Measurements from ENCODE around the gene FAM25C. TPM values are rescaled to one million over a fixed set of nuclear protein-coding genes. Genes with fewer than 3 reads are reported as not detected.
"Not testable (repeated sequence)": the region's sequence is repeated elsewhere in the genome, so short reads cannot be mapped to it uniquely, and the experiment has no call there.

FAM25C gene
- not detected for total RNA-seq
- 0 reads per million in 2 donors for total RNA-seq

DNA sequence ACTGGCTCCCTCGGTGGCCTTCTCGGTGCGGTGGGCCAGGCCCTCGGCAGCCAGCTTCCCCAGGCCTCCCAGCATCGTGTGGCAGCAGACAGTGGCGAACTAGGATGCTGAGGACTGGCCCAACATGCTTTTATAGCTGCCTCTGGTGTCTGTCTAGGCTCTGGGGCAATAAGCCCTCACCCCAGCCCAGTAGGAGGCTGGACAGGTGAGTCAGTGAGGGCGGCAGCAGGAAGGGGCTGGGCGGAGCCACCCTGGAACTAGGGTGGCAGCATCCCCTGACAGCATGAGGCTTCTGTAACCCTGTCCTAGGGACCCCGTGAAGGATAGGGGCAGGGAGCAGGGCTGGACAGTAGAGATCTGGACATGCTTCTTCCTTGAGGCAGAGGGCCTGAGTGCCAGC is at the start of gene FAM25C:
Gene FAM25C, minus strand, starts transcription at position 101 of the 400 bp plus-strand sequence. Its CDS starts 26 bp downstream, at position 75.
- H3K27ac Mint-ChIP-seq; H3K9me3 ChIP-seq (ENCODE audit: control insufficient read depth, low read length, poor library complexity, severe bottlenecking); DNase-seq; H3K27me3 Mint-ChIP-seq; H3K4me1 Mint-ChIP-seq; H3K4me3 Mint-ChIP-seq; ATAC-seq; H3K36me3 Mint-ChIP-seq (ENCODE audit: low read depth): not testable (repeated sequence)

DNA sequence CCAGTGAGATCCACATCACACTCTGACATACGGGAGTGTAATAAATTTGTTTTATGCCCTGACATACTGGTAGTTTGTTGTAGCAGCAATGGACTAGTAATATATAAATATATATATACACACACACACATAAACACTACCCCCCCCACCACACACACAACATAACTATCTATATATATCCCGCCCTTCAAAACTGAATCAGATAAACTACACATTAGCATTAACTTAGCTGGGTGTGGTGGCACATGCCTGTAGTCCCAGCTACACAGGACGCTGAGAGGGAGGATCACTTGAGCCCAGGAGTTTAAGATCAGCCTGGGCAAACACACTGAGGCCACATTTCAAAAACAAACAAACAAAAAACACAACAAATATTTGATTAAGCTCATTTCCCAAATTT is 45.0 kb upstream of the FAM25C start:
- H3K27ac Mint-ChIP-seq; H3K36me3 Mint-ChIP-seq (ENCODE audit: low read depth); H3K4me3 Mint-ChIP-seq; H3K27me3 Mint-ChIP-seq; ATAC-seq; DNase-seq; H3K4me1 Mint-ChIP-seq; H3K9me3 ChIP-seq (ENCODE audit: control insufficient read depth, low read length, poor library complexity, severe bottlenecking): not testable (repeated sequence)

DNA sequence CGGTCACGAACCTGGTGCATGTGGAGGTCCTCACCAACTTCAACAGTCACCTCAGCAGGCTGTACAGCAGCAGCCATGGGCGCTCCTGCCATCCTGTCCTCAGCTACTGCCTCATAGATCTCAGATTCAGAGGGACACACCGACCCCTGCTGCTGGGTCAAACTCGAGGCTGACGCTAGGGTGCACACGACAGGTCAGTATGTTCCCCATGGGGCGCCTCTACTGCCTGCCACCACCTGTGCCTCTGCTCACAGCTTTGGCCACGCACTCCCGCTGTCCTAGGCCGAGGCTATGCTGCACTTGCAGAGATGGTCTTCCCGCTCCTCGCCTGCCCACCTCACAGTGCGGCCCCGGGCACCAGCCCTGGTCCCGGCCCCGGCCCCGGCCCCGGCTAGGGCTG is 31.8 kb upstream of the FAM25C start:
- H3K4me3 Mint-ChIP-seq; H3K36me3 Mint-ChIP-seq (ENCODE audit: low read depth); ATAC-seq; H3K27me3 Mint-ChIP-seq; H3K4me1 Mint-ChIP-seq; DNase-seq; H3K27ac Mint-ChIP-seq; H3K9me3 ChIP-seq (ENCODE audit: control insufficient read depth, low read length, poor library complexity, severe bottlenecking): not testable (repeated sequence)

GRCh38 chr10:48002306-48002705 is 2.7 kb upstream of the FAM25C start:
- not testable (repeated sequence) for H3K27me3 Mint-ChIP-seq

GRCh38 chr10:47994045-47994444 is 5.5 kb downstream of the FAM25C start:
- H3K9me3 ChIP-seq (ENCODE audit: control insufficient read depth, low read length, poor library complexity, severe bottlenecking); H3K27ac Mint-ChIP-seq; H3K4me1 Mint-ChIP-seq; H3K36me3 Mint-ChIP-seq (ENCODE audit: low read depth); H3K27me3 Mint-ChIP-seq; H3K4me3 Mint-ChIP-seq; ATAC-seq; DNase-seq: not testable (repeated sequence)

More at GRCh38 chr10:48002306-48002705, 2.7 kb upstream of the FAM25C start:
- not testable (repeated sequence) for H3K36me3 Mint-ChIP-seq (ENCODE audit: low read depth); ATAC-seq; H3K9me3 ChIP-seq (ENCODE audit: control insufficient read depth, low read length, poor library complexity, severe bottlenecking); H3K4me3 Mint-ChIP-seq; H3K27ac Mint-ChIP-seq; DNase-seq; H3K4me1 Mint-ChIP-seq

DNA sequence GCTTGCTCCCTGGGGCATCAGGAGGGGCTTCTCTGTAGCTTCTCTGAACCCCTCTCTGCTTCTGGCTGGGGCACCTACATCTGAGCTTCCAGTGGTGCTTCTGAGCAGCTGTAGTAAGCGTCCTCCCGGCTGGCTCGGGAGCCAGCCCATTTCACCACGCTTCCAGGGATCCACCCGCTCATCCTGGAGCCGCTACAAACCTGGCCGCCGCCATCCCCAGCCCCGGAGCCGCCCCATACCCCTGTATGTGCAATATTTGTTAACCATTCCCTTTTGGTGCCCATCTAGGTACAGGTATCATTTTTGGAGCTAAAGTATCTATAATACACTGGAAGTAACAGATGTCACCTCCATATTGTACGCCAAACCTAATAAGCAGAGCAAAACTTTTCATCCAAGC is 7.0 kb downstream of the FAM25C start:
- ATAC-seq; H3K36me3 Mint-ChIP-seq (ENCODE audit: low read depth); DNase-seq; H3K4me3 Mint-ChIP-seq; H3K4me1 Mint-ChIP-seq; H3K9me3 ChIP-seq (ENCODE audit: control insufficient read depth, low read length, poor library complexity, severe bottlenecking); H3K27ac Mint-ChIP-seq; H3K27me3 Mint-ChIP-seq: not testable (repeated sequence)

GRCh38 chr10:47991706-47992105 is 7.9 kb downstream of the FAM25C start:
- H3K27ac Mint-ChIP-seq; H3K27me3 Mint-ChIP-seq; H3K4me3 Mint-ChIP-seq; DNase-seq; H3K36me3 Mint-ChIP-seq (ENCODE audit: low read depth); H3K4me1 Mint-ChIP-seq; H3K9me3 ChIP-seq (ENCODE audit: control insufficient read depth, low read length, poor library complexity, severe bottlenecking); ATAC-seq: not testable (repeated sequence)

DNA sequence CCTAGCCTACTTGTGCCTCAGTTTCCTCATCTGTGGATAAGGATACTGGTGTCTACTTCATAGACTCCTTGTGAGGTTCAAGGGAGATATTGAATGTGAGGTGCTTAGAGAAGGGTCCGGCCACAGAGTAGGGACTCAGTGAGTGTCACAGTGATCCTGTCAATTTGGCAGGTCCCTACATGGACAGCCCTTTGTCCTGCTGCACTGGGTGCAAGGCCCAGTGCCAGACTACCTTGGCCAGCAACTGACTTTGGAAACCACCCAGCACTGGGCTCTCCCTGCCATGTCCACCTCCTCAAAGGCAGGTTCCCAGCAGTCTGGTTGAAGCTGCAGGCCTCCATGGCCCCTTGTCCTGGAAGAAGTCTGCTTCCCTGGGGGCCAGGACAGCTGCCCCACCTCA is 9.5 kb downstream of the FAM25C start:
- not testable (repeated sequence) for H3K4me1 Mint-ChIP-seq; ATAC-seq; H3K36me3 Mint-ChIP-seq (ENCODE audit: low read depth)

GRCh38 chr10:47989542-47989950 is 10.0 kb downstream of the FAM25C start:
- not testable (repeated sequence) for H3K4me3 Mint-ChIP-seq; H3K27ac Mint-ChIP-seq; H3K4me1 Mint-ChIP-seq; H3K36me3 Mint-ChIP-seq (ENCODE audit: low read depth); ATAC-seq; H3K9me3 ChIP-seq (ENCODE audit: control insufficient read depth, low read length, poor library complexity, severe bottlenecking); H3K27me3 Mint-ChIP-seq; DNase-seq

More for the DNA sequence above, 9.5 kb downstream of the FAM25C start:
- H3K9me3 ChIP-seq (ENCODE audit: control insufficient read depth, low read length, poor library complexity, severe bottlenecking); H3K27ac Mint-ChIP-seq; DNase-seq; H3K4me3 Mint-ChIP-seq; H3K27me3 Mint-ChIP-seq: not testable (repeated sequence)

DNA sequence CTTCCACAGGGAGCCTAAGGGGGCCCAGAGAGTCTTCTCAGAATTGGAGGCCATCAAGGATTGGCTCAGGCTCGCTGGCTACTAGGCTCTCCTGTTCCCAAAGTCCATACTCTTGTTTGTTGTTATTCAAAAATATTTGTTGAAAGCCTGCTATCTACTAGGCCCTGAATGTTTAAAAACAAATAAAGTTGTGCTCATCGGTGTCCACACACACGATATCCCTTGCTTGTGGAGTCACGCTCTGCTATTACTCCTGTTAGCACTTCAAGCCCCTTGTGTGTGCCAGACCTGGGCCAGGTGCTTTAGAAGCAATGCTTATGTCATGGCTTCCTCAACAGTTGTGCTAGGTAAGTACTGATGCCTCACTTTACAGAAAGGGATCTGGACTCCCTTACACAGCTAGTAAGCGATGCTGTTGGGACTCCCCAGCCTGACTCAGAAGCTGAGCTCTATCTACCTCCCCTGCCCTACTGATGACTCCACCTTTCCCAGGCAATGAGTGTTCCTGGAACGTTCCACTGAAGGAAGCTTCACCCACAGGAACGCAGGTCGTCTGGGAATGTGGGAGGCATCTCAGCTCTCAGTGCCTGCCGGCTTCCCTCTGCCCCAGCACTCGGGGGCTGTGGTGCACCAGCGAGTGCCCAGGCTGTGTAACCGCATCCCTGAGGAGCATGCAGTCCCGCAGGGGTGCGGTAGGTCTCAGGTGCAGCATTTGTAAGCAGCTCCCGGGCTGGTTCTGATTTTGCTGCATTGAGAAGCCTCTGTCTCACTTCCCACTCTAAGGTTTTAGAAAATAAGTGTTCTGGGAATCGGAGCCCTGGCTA is 10.7 kb downstream of the FAM25C start:
- H3K4me3 Mint-ChIP-seq; H3K27ac Mint-ChIP-seq; DNase-seq; H3K4me1 Mint-ChIP-seq; H3K27me3 Mint-ChIP-seq; H3K36me3 Mint-ChIP-seq (ENCODE audit: low read depth); H3K9me3 ChIP-seq (ENCODE audit: control insufficient read depth, low read length, poor library complexity, severe bottlenecking); ATAC-seq: not testable (repeated sequence)

DNA sequence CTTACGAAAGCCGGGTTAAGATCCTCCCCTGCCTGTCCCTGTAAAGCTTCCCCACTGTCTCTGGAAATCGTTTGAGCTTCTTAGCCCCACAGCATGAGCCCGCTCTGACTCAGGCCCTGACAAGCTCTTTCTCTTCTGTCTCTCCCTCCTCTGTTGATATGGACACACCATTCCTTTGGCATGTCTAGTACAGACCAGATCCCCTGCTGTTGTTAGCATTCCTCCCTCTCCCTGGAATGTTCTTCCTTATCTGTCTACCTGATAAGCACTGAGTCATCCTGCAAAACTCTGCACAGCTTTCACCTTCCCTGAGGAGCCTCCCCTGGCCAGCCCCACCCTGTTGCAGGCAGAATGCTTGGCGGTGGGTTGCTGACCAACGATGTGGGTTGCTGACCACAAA is 11.6 kb downstream of the FAM25C start:
- ATAC-seq; H3K4me1 Mint-ChIP-seq; H3K9me3 ChIP-seq (ENCODE audit: control insufficient read depth, low read length, poor library complexity, severe bottlenecking); H3K27me3 Mint-ChIP-seq; H3K36me3 Mint-ChIP-seq (ENCODE audit: low read depth); H3K27ac Mint-ChIP-seq; H3K4me3 Mint-ChIP-seq; DNase-seq: not testable (repeated sequence)

DNA sequence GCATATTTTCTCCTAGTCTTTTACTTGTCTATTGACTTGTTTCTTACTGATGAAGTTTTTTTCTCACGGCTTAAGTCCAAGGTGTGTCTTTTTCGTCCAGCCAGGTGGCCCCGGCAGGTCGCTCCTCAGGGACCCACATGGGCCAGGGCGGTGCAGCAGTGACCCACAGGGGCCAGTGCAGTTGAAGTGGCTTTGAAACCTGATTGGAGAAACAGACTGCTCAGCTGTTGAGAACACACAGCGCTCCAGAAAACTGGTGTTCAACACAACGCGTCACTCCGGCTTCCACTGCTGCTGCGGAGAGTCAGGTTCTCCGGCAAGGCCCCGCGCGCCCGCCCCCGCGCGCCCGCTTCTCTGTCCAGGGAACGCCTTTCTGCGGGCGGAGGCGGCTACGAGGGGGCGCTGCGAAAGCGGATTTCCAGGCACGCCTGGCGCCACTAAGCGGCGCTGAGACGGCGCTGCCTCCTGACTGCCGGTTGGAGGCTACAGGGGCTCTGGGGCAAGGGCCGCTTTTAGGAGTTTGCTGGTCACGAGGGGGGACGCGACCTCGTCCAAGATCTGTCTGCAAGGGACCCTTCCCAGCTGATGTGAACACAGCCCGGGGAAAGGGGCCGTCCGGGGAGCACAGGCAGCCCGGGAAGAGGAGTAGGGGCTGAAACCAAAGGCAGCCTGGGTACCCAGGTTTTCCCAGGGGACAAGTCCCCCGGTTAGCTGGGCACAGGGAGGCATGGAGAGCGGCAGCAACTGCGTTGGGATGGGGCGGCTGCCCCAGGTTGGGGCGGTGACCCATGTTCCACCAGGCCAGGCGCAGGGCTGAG is 13.0 kb downstream of the FAM25C start:
- ATAC-seq, result peak; percentile 55
- not testable (repeated sequence) for H3K36me3 Mint-ChIP-seq (ENCODE audit: low read depth); H3K4me3 Mint-ChIP-seq; H3K27ac Mint-ChIP-seq; DNase-seq; H3K27me3 Mint-ChIP-seq; H3K4me1 Mint-ChIP-seq; H3K9me3 ChIP-seq (ENCODE audit: control insufficient read depth, low read length, poor library complexity, severe bottlenecking)

GRCh38 chr10:47975409-47975808 is 24.2 kb downstream of the FAM25C start:
- not testable (repeated sequence) for H3K27me3 Mint-ChIP-seq; H3K4me1 Mint-ChIP-seq; H3K27ac Mint-ChIP-seq; ATAC-seq; H3K4me3 Mint-ChIP-seq; H3K9me3 ChIP-seq (ENCODE audit: control insufficient read depth, low read length, poor library complexity, severe bottlenecking); H3K36me3 Mint-ChIP-seq (ENCODE audit: low read depth); DNase-seq

Data from T-helper 17 cell (primary cell).